Glutamatergic neuron (in vitro differentiated cells): Measurements from ENCODE around the gene LGALSL. TPM values are rescaled to one million over a fixed set of nuclear protein-coding genes. Genes with fewer than 3 reads are reported as not detected.
A peak's percentile ranks its signal among the peaks of the same experiment; 100 is the strongest.

Experiments used
- DNase-seq: peaks from one replicate; pipeline ENCODE4 v3.0.0; 2022
- H3K27ac Mint-ChIP-seq: one replicate; pipeline ENCODE4 v1.8.0; 2020; ENCODE audit warnings: mild to moderate bottlenecking, mixed read lengths, inconsistent platforms; ENCODE audit not compliant: unreplicated experiment
- H3K27me3 Mint-ChIP-seq: one replicate; pipeline ENCODE4 v1.8.0; 2020; ENCODE audit warnings: mild to moderate bottlenecking, moderate library complexity, mixed read lengths, inconsistent platforms; ENCODE audit not compliant: unreplicated experiment
- H3K36me3 Mint-ChIP-seq: one replicate; pipeline ENCODE4 v1.8.0; 2020; ENCODE audit warnings: mild to moderate bottlenecking, mixed read lengths, inconsistent platforms; ENCODE audit not compliant: unreplicated experiment
- H3K4me1 Mint-ChIP-seq: one replicate; pipeline ENCODE4 v1.8.0; 2020; ENCODE audit warnings: mild to moderate bottlenecking, low read depth, mixed read lengths, inconsistent platforms; ENCODE audit not compliant: unreplicated experiment
- H3K4me3 Mint-ChIP-seq: one replicate; pipeline ENCODE4 v1.8.0; 2020; ENCODE audit warnings: mild to moderate bottlenecking, mixed read lengths, inconsistent platforms; ENCODE audit not compliant: unreplicated experiment
- H3K9me3 Mint-ChIP-seq: one replicate; pipeline ENCODE4 v1.8.0; 2020; ENCODE audit warnings: mild to moderate bottlenecking, moderate library complexity, mixed read lengths, inconsistent platforms; ENCODE audit not compliant: unreplicated experiment
- total RNA-seq: library from RNA; stranded (reverse); fragmentation: NEBNext Ultra II Directional; extraction: Animal tissue kit (Norgen Biotek cat#: 25700); gene quantifications from one replicate; pipeline ENCODE4 v1.2.1, GENCODE V29; 2021; ENCODE audit not compliant: unreplicated experiment
- TF ChIP-seq, protein P1 (sequence below): fragments of 200-600 bp; sonication (generic); IDR thresholded peaks from one replicate; pipeline ENCODE4 v1.5.0; 2021; ENCODE audit not compliant: partially characterized antibody, unreplicated experiment

LGALSL gene
- total RNA-seq, 1 donor from 2014 or later, result 2.8 TPM

DNA sequence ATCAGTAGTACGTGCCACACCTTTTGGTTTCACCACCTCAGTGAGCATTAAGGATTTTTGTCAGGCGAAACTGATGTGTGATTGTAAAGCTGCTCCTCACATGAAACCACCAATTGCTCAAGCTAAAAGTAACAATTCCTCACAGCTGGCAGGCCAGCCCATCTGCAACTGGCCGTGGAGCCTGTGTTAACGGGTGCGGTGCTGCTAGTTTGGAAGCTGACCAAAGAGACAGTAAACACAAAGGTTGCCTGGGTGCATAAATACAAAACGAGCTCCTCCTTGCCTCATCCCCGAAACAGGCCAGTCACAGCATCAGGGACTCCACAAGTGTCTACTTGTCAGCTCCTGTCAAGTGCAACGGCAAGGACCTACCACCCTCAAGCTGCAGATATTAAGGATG is 32.0 kb downstream of the LGALSL start:
- DNase-seq, result no peak

DNA sequence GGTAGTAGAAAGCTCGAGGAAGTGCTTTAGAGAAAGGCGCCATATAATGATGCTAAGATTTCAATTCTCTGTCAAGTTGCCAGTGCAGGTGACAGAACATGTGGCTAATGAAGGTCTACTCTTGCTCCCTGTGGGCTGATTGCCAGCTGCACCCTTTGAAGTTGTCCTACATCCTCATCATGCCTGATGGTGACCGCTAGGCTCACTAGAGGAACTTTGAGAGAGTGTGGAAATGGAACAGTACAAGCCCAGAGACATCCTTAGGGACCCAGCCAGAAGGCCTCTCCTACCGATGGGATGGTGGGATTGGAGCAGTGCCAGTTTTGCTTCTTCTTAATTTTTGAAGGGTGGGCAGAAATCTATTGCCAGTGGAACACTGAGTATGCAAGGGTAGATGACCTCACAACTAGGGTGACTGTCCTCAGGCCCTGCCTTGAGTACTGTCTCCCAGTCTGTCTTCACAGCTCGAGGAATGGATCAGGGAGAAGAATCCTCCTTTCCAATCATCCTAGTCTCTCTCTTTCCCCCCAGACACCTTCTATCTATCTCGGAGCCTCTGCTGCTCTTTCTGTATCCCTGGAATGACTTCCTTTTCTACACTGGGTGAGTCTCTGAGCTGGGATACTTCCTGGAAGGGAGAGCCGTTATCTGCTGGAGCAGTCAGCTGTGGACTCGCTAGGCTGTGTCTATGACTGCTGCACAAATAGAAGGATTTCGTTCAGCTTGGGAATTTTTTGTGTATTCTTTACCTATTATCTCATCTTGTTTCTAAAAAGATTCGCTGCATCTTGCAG is 33.5 kb downstream of the LGALSL start:
- peaks cover 32% of the 10 kb centered on the region for H3K4me1 Mint-ChIP-seq
- DNase-seq, result no peak
- peaks cover 3% of the 10 kb centered on the region for H3K27me3 Mint-ChIP-seq
- no peak overlapping the region for H3K4me3 Mint-ChIP-seq
- H3K9me3 Mint-ChIP-seq, result peaks cover 2% of the 10 kb centered on the region
- no peak overlapping the region for H3K27ac Mint-ChIP-seq
- TF ChIP-seq, protein P1, sequence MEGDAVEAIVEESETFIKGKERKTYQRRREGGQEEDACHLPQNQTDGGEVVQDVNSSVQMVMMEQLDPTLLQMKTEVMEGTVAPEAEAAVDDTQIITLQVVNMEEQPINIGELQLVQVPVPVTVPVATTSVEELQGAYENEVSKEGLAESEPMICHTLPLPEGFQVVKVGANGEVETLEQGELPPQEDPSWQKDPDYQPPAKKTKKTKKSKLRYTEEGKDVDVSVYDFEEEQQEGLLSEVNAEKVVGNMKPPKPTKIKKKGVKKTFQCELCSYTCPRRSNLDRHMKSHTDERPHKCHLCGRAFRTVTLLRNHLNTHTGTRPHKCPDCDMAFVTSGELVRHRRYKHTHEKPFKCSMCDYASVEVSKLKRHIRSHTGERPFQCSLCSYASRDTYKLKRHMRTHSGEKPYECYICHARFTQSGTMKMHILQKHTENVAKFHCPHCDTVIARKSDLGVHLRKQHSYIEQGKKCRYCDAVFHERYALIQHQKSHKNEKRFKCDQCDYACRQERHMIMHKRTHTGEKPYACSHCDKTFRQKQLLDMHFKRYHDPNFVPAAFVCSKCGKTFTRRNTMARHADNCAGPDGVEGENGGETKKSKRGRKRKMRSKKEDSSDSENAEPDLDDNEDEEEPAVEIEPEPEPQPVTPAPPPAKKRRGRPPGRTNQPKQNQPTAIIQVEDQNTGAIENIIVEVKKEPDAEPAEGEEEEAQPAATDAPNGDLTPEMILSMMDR, result no peak
- H3K36me3 Mint-ChIP-seq, result no peaks in the 10 kb centered on the region

More for the DNA sequence above, 32.0 kb downstream of the LGALSL start:
- Mint-ChIP-seq H3K27ac (no peak overlapping the region), H3K4me1 (peaks cover 32% of the 10 kb centered on the region), H3K4me3 (no peak overlapping the region), H3K36me3 (no peaks in the 10 kb centered on the region), H3K9me3 (peaks cover 2% of the 10 kb centered on the region), H3K27me3 (peaks cover 3% of the 10 kb centered on the region)
- TF ChIP-seq, protein P1, result no peak

GRCh38 chr2:64488050-64488974 is 34.4 kb downstream of the LGALSL start:
- TF ChIP-seq, protein P1, result peak; percentile 96

GRCh38 chr2:64489081-64489751 is 35.3 kb downstream of the LGALSL start:
- no peak for DNase-seq
- Mint-ChIP-seq H3K4me3 (peak overlapping the region; percentile 18), H3K36me3 (no peaks in the 10 kb centered on the region), H3K27ac (no peak overlapping the region), H3K27me3 (peaks cover 3% of the 10 kb centered on the region), H3K9me3 (peaks cover 2% of the 10 kb centered on the region), H3K4me1 (peaks cover 32% of the 10 kb centered on the region)
- TF ChIP-seq, protein P1, result no peak

More at GRCh38 chr2:64488050-64488974, 34.4 kb downstream of the LGALSL start:
- Mint-ChIP-seq H3K9me3 (peaks cover 2% of the 10 kb centered on the region), H3K4me1 (peaks cover 32% of the 10 kb centered on the region), H3K27ac (no peak overlapping the region), H3K36me3 (no peaks in the 10 kb centered on the region), H3K27me3 (peaks cover 3% of the 10 kb centered on the region), H3K4me3 (no peak overlapping the region)
- DNase-seq, result peak; percentile 81
